SK-N-SH (cell line): ENCODE measurements around the gene CEACAM19. TPM values are rescaled to one million over a fixed set of nuclear protein-coding genes. Genes with fewer than 3 reads are reported as not detected.

Source experiments
- CTCF ChIA-PET: fragments of 300-600, 350-600 bp; formaldehyde crosslinking; extraction: SDS; loops from one replicate; lab custom pipeline; 2021; lab: Yijun Ruan, JAX
- POLR2A ChIA-PET: fragments of 350-600 bp; sonication (Branson Sonifier 250); formaldehyde crosslinking; extraction: SDS; loops from one replicate; lab custom pipeline; 2020; ENCODE audit warnings: antibody characterized with exemption, inconsistent platforms; lab: Yijun Ruan, JAX
- DNase-seq: peaks from one replicate; pipeline ENCODE4 v3.0.0; 2012
- H2AFZ ChIP-seq: fragments of 200-600 bp; sonication (generic); 2 replicates; pipeline ENCODE4 v1.8.1; 2016; ENCODE audit warnings: antibody characterized with exemption, mild to moderate bottlenecking, low read depth
- H3F3A ChIP-seq: fragments of 200-600 bp; sonication (generic); replicated peaks from 2 replicates; pipeline ENCODE3; 2016; ENCODE audit warnings: antibody characterized with exemption, mild to moderate bottlenecking; ENCODE audit not compliant: insufficient read depth
- H3K27ac ChIP-seq, 2 experiments: fragments of 200-500 bp in 1 of 2; fragments of 200-600 bp in 1 of 2; sonication (Bioruptor generic) in 1 of 2; sonication (generic), shearing (Covaris generic) in 1 of 2; 2 replicates each; pipeline versions ENCODE4 v1.5.1 to v1.6.1; 2014 to 2016; ENCODE audit warnings: low read depth in 2 of 2, inconsistent platforms in 1 of 2, low read length in 1 of 2, mild to moderate bottlenecking in 1 of 2, mixed read lengths in 1 of 2
- H3K27me3 ChIP-seq: fragments of 200-600 bp; sonication (generic), shearing (Covaris generic); 2 replicates; pipeline ENCODE4 v1.6.1; 2016; ENCODE audit warnings: mixed run types; ENCODE audit not compliant: insufficient read depth
- H3K36me3 ChIP-seq, 2 experiments: fragments of 200-500 bp in 1 of 2; fragments of 200-600 bp in 1 of 2; sonication (Bioruptor generic) in 1 of 2; sonication (generic) in 1 of 2; replicated peaks in 1 of 2; 2 replicates each; pipeline versions ENCODE3 to v1.5.1; 2014 to 2016; ENCODE audit warnings: low read length in 1 of 2, mild to moderate bottlenecking in 1 of 2; ENCODE audit not compliant: insufficient read depth in 2 of 2, control insufficient read depth in 1 of 2
- H3K4me1 ChIP-seq, 2 experiments: fragments of 200-500 bp in 1 of 2; fragments of 200-600 bp in 1 of 2; sonication (Bioruptor generic) in 1 of 2; sonication (generic), shearing (Covaris generic) in 1 of 2; 2 replicates each; pipeline versions ENCODE4 v1.5.1 to v1.6.1; 2014 to 2016; ENCODE audit warnings: low read depth in 1 of 2, low read length in 1 of 2, mixed run types in 1 of 2; ENCODE audit not compliant: insufficient read depth in 2 of 2, control insufficient read depth in 1 of 2
- H3K4me2 ChIP-seq: fragments of 200-600 bp; sonication (generic), shearing (Covaris generic); 2 replicates; pipeline ENCODE4 v1.6.1; 2017; ENCODE audit warnings: mixed run types
- H3K4me3 ChIP-seq, 2 experiments: fragments of 200-500 bp in 1 of 2; fragments of 200-600 bp in 1 of 2; sonication (Bioruptor generic) in 1 of 2; sonication (generic), shearing (Covaris generic) in 1 of 2; 2 replicates each; pipeline versions ENCODE4 v1.5.1 to v1.8.1; 2014 to 2016; ENCODE audit warnings: low read depth in 2 of 2, inconsistent platforms in 1 of 2, low read length in 1 of 2, mild to moderate bottlenecking in 1 of 2, mixed read lengths in 1 of 2, moderate library complexity in 1 of 2
- H3K79me2 ChIP-seq: fragments of 200-600 bp; sonication (generic); 2 replicates; pipeline ENCODE4 v1.8.1; 2017; ENCODE audit warnings: mild to moderate bottlenecking; ENCODE audit not compliant: insufficient read depth
- H3K9ac ChIP-seq: fragments of 200-600 bp; sonication (generic); 2 replicates; pipeline ENCODE4 v1.6.1; 2017; ENCODE audit warnings: mixed run types
- H3K9me2 ChIP-seq: fragments of 200-600 bp; sonication (generic); 2 replicates; pipeline ENCODE4 v1.6.1; 2017; ENCODE audit warnings: mixed run types
- H3K9me3 ChIP-seq: fragments of 200-600 bp; sonication (generic); 2 replicates; pipeline ENCODE4 v1.6.1; 2017; ENCODE audit warnings: mixed run types, mild to moderate bottlenecking, moderate library complexity
- H4K20me1 ChIP-seq: fragments of 200-600 bp; sonication (generic); 2 replicates; pipeline ENCODE4 v1.6.1; 2017; ENCODE audit warnings: mild to moderate bottlenecking, mixed run types; ENCODE audit not compliant: insufficient read depth
- CHD2 ChIP-seq: fragments of 150-350 bp; IDR thresholded peaks from 2 replicates; pipeline ENCODE4 v1.6.1; 2018; ENCODE audit warnings: low read length; ENCODE audit not compliant: partially characterized antibody
- ELF1 ChIP-seq: IDR thresholded peaks from 2 replicates; pipeline ENCODE4 v1.4.0; 2012
- MXI1 ChIP-seq: IDR thresholded peaks from 2 replicates; pipeline ENCODE4 v1.6.1; 2012; ENCODE audit warnings: mild to moderate bottlenecking, low read depth, low read length, improper control_type of control experiment
- NRF1 ChIP-seq: IDR thresholded peaks from 2 replicates; pipeline ENCODE4 v1.6.1; 2012; ENCODE audit warnings: low read depth, mild to moderate bottlenecking, low read length
- POLR2AphosphoS5 ChIP-seq: IDR thresholded peaks from 2 replicates; pipeline ENCODE4 v1.6.1; 2012; ENCODE audit warnings: low read depth, low read length
- RXRA ChIP-seq: IDR thresholded peaks from 2 replicates; pipeline ENCODE4 v1.4.0; 2012; ENCODE audit warnings: low read depth, mild to moderate bottlenecking, borderline replicate concordance
- SMC3 ChIP-seq: IDR thresholded peaks from 2 replicates; pipeline ENCODE4 v1.6.1; 2012; ENCODE audit warnings: low read depth, low read length, improper control_type of control experiment
- TAF1 ChIP-seq: IDR thresholded peaks from 2 replicates; pipeline ENCODE4 v1.6.1; 2012; ENCODE audit warnings: low read depth, mild to moderate bottlenecking, low read length, moderate library complexity, borderline replicate concordance
- YY1 ChIP-seq: IDR thresholded peaks from 2 replicates; pipeline ENCODE4 v1.4.0; 2012; ENCODE audit warnings: low read depth, mild to moderate bottlenecking
- WGBS: methylation state at CpG from one replicate; pipeline ENCODE4 v1.1.6; 2017; ENCODE audit warnings: low lambda C conversion rate; 5-methylcytosine and 5-hydroxymethylcytosine counted together
- polyA plus RNA-seq, 3 experiments: library from polyadenylated mRNA; depleted of rRNA; stranded (reverse); fragments of >200 nt; gene quantifications; 2 replicates each; pipeline ENCODE4 v1.2.3, GENCODE V29; 2012
- TF ChIP-seq, protein P1 (sequence below): IDR thresholded peaks from 2 replicates; pipeline ENCODE4 v1.6.1; 2012; ENCODE audit warnings: mild to moderate bottlenecking, low read depth, low read length, moderate library complexity

The CEACAM19 gene
- polyA plus RNA-seq, 1 of the 3 experiments (the other 2 are of a cell fraction) = 2.0 TPM

DNA sequence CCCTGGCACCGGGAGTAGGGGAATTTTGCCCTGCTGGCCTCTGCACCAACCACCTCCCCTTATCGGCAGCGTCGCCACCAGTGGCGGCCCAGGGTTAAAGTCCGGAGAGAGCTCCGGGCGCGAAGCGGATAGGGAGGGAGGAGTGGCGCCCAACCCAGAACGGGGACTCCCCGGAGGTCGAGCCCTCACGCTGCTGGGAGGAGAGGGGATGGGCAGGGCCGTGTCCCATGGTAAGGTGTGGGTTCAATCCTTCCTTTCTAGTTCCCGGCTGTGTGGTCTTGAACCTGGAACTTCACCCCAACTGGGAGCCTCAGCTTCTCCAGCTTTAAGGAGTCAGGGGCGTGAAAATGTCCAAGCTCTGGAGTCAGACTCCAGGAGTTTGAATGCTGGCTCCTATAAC lies 54.0 kb downstream of the CEACAM19 start:
- CTCF ChIA-PET = interaction anchor here (0.7 to 21.3 kb wide), 18 partner anchors 11 to 227 kb away, joined by 3 to 598 read pairs (median 22); partner anchors contain the start of genes BCAM, BCL3 and CBLC

DNA sequence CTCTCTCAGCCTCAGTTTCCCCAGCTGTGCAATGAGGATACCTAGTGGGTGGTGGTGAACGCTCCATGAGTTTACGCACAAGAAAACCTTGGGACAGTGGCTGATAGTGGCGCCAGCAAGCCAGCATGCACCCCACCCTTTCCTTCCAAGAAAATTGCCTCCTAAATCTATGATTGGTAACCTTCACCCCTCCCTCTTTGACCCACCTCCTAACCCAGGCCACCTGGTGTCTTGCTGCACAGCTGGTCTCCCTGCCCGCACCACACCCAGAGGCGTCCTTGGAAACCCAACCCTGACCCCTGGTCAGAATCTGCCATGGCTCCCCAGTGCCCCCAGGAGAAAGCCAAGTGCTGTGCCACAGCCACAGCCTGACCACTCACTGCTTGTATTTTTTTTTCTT lies 54.4 kb downstream of the CEACAM19 start:
- Histone ChIP-seq H3K9ac (no peak overlapping the region), H3K4me3 (no peak overlapping the region), H3K4me1 (peaks cover 0 to 10% of the 10 kb centered on the region in 2 experiments; a peak in 2 of 4 replicates), H4K20me1 (no peaks in the 10 kb centered on the region), H3K9me2 (no peaks in the 10 kb centered on the region), H3F3A (no peaks in the 10 kb centered on the region), H3K4me2 (no peak overlapping the region), H3K9me3 (no peaks in the 10 kb centered on the region), H3K36me3 (no peaks in the 10 kb centered on the region), H3K27me3 (no peaks in the 10 kb centered on the region), H3K27ac (no peak overlapping the region), H2AFZ (no peak overlapping the region), H3K79me2 (no peaks in the 10 kb centered on the region)
- no peak for TF ChIP-seq POLR2AphosphoS5
- no peak for TF ChIP-seq NRF1
- no peak for TF ChIP-seq YY1
- no peak for TF ChIP-seq ELF1
- TF ChIP-seq, protein P1, sequence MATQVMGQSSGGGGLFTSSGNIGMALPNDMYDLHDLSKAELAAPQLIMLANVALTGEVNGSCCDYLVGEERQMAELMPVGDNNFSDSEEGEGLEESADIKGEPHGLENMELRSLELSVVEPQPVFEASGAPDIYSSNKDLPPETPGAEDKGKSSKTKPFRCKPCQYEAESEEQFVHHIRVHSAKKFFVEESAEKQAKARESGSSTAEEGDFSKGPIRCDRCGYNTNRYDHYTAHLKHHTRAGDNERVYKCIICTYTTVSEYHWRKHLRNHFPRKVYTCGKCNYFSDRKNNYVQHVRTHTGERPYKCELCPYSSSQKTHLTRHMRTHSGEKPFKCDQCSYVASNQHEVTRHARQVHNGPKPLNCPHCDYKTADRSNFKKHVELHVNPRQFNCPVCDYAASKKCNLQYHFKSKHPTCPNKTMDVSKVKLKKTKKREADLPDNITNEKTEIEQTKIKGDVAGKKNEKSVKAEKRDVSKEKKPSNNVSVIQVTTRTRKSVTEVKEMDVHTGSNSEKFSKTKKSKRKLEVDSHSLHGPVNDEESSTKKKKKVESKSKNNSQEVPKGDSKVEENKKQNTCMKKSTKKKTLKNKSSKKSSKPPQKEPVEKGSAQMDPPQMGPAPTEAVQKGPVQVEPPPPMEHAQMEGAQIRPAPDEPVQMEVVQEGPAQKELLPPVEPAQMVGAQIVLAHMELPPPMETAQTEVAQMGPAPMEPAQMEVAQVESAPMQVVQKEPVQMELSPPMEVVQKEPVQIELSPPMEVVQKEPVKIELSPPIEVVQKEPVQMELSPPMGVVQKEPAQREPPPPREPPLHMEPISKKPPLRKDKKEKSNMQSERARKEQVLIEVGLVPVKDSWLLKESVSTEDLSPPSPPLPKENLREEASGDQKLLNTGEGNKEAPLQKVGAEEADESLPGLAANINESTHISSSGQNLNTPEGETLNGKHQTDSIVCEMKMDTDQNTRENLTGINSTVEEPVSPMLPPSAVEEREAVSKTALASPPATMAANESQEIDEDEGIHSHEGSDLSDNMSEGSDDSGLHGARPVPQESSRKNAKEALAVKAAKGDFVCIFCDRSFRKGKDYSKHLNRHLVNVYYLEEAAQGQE = no peak
- no peak for TF ChIP-seq TAF1
- no peak for DNase-seq
- WGBS = 87% methylated on average over 5 of the region's 5 CpGs
- ChIA-PET CTCF (interaction anchor here (0.7 to 21.3 kb wide), 11 partner anchors 12 to 111 kb away, joined by 4 to 598 read pairs (median 45); partner anchors contain the start of genes BCL3 and CBLC), POLR2A (interaction anchor here (0.7 kb wide), 1 partner anchor 40 kb away, joined by 4 read pairs; no protein-coding TSS in a partner anchor)

More for the DNA sequence above, 54.0 kb downstream of the CEACAM19 start:
- H3F3A ChIP-seq = no peaks in the 10 kb centered on the region
- DNase-seq = no peak
- no peaks in the 10 kb centered on the region for H3K79me2 ChIP-seq
- H3K9me3 ChIP-seq = no peaks in the 10 kb centered on the region
- no peak for TF ChIP-seq CHD2
- no peak for TF ChIP-seq RXRA
- TF ChIP-seq SMC3 = no peak
- no peak for TF ChIP-seq MXI1
- no peak for TF ChIP-seq POLR2AphosphoS5
- no peak overlapping the region for H3K4me2 ChIP-seq
- no peak overlapping the region for H3K27ac ChIP-seq
- H3K9ac ChIP-seq = no peak overlapping the region
- H3K27me3 ChIP-seq = no peaks in the 10 kb centered on the region
- no peak overlapping the region for H3K4me3 ChIP-seq
- H3K9me2 ChIP-seq = no peaks in the 10 kb centered on the region
- 24% methylated on average over 17 of the region's 18 CpGs for WGBS
- H2AFZ ChIP-seq = no peak overlapping the region
- POLR2A ChIA-PET = no interaction called here
- H3K36me3 ChIP-seq = no peaks in the 10 kb centered on the region
- no peaks in the 10 kb centered on the region for H4K20me1 ChIP-seq
- peaks cover 0 to 10% of the 10 kb centered on the region in 2 experiments; a peak in 2 of 4 replicates for H3K4me1 ChIP-seq
